CD4-positive, alpha-beta T cell treated with Interleukin-10 for 1 hour (primary cell): ENCODE results near the gene HSF2.
"Not testable (repeated sequence)": the region's sequence is repeated elsewhere in the genome, so short reads cannot be mapped to it uniquely, and the experiment has no call there.

Experiments used
- DNase-seq: peaks from one replicate; pipeline ENCODE4 v3.0.0-alpha.2; 2020

The HSF2 gene

GRCh38 chr6:122458087-122458486 is 58.6 kb downstream of the HSF2 start:
- no peak for DNase-seq

- no peak for DNase-seq
These were observed 59.8 kb downstream of the HSF2 start for GRCh38 chr6:122459240-122459639.

GRCh38 chr6:122459865-122460416 is 60.5 kb downstream of the HSF2 start:
- not testable (repeated sequence) for DNase-seq

- DNase-seq: no peak
These were observed 62.4 kb downstream of the HSF2 start for GRCh38 chr6:122461885-122462284.

- peak; percentile 95 for DNase-seq
These were observed 71.9 kb downstream of the HSF2 start, which contains the start of gene SERINC1 for GRCh38 chr6:122471107-122472021. SERINC1 (minus strand) TSS chr6:122471807; CDS start chr6:122471737, 70 bp downstream.

GRCh38 chr6:122472022-122472340 is 72.5 kb downstream of the HSF2 start:
- DNase-seq: no peak

- peak; percentile 37 for DNase-seq
These were observed 76.7 kb downstream of the HSF2 start for GRCh38 chr6:122476131-122476530.

- DNase-seq: no peak
These were observed 83.3 kb downstream of the HSF2 start for GRCh38 chr6:122482750-122483080.
